ENCODE results near the gene ARMH3. TPM values are rescaled to one million over a fixed set of nuclear protein-coding genes. Genes with fewer than 3 reads are reported as not detected.

The ARMH3 gene
- total and polyA plus RNA-seq, 10 of the 15 experiments (the other 5 are each of a cell fraction or from before 2014, with no cell fraction given), result 13.0 to 33.0 (median 16.4) TPM

DNA sequence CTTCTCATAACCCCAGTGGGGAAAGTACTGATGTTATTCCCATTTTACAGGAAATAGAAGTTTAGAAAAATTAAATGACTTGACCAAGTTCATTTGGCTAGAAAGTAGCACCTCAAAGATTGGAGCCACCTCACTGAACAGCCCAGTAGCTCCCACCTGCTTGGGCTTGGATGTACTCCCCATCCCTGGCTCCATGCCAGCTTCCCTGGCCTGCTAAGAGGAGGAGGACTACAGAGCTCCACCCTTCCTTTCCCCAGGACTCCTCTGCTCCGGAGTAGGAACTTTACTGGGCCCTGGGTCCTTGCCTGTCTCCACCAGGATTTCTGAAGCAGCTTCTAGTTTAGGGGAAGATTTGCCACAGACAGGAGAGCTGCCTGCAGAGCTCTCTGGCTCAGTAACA, 12.2 kb upstream of the ARMH3 start:
- in situ Hi-C loops (cut with MboI) (no loop called here), intact Hi-C loops (cut with micrococcal nuclease; ENCODE audit: unreplicated experiment) (no loop called here)
- Histone ChIP-seq H3K27ac (ENCODE audit: control insufficient read depth, insufficient read depth) (no peak overlapping the region), H4K20me1 (ENCODE audit: control insufficient read depth, insufficient read depth) (no peaks in the 10 kb centered on the region), H3K4me1 (ENCODE audit: control insufficient read depth, insufficient read depth, low read length) (peaks cover 7% of the 10 kb centered on the region), H3K36me3 (ENCODE audit: control insufficient read depth in 2 of 2, insufficient read depth in 2 of 2, low read length in 1 of 2) (no peaks in the 10 kb centered on the region), H3K4me2 (ENCODE audit: control insufficient read depth, insufficient read depth) (no peak overlapping the region), H3K79me2 (ENCODE audit: control insufficient read depth, insufficient read depth, low read length) (peaks cover 20% of the 10 kb centered on the region), H3K9ac (ENCODE audit: control insufficient read depth, insufficient read depth, low read length) (no peak overlapping the region), H3K27me3 (replicated peaks in 1 of 2; ENCODE audit: control insufficient read depth in 2 of 2, insufficient read depth in 2 of 2, low read length in 1 of 2) (no peaks in the 10 kb centered on the region), H2AFZ (ENCODE audit: control insufficient read depth, low read depth, low read length) (no peak overlapping the region), H3K4me3 (no peak overlapping the region), H3K9me3 (replicated peaks; ENCODE audit: control insufficient read depth, insufficient read depth, low read length) (no peaks in the 10 kb centered on the region)
- ChIA-PET RAD21 (ENCODE audit: unreplicated experiment) (interaction anchor here (0.5 to 7.7 kb wide), 4 partner anchors 30 to 227 kb away, joined by 4 to 82 read pairs (median 12); no protein-coding TSS in a partner anchor), SMC1A (ENCODE audit: uncharacterized antibody, unreplicated experiment) (interaction anchor here (1.0 to 3.7 kb wide), 5 partner anchors 12 to 227 kb away, joined by 3 to 27 read pairs (median 4); partner anchors contain the start of gene ARMH3), CTCF (interaction anchor here (0.5 to 12.2 kb wide), 10 partner anchors 13 to 287 kb away, joined by 3 to 159 read pairs (median 9); partner anchors contain the start of gene ARMH3), POLR2A (interaction anchor here (0.5 kb wide), 1 partner anchor 94 kb away, joined by 7 read pairs; no protein-coding TSS in a partner anchor)
- FAIRE-seq (no peak), DNase-seq (ENCODE audit: low read depth, low spot score) (no peak), ATAC-seq (no peak)
- WGBS (ENCODE audit: insufficient coverage, insufficient replicate concordance, low lambda C conversion rate, missing lambda C conversion rate), result 100% methylated on average over 1 of the region's 1 CpG
- no TSS peak for BruUV-seq (replicated peaks)
- no peak for TF ChIP-seq RELA (IDR thresholded peaks at IDR 0.05; ENCODE audit: borderline replicate concordance, partially characterized antibody)
- no peak for TF ChIP-seq POLR2A (IDR thresholded peaks at IDR 0.05; ENCODE audit: low read depth, low read length)
- TF ChIP-seq SREBF1 (IDR thresholded peaks at IDR 0.05; ENCODE audit: low read length), result no peak
- no peak for TF ChIP-seq KAT2A (conservative IDR thresholded peaks at IDR 0.05; ENCODE audit: control insufficient read depth, low read depth, low read length)
- TF ChIP-seq BACH1 (IDR thresholded peaks at IDR 0.05; ENCODE audit: borderline replicate concordance), result no peak
- TF ChIP-seq, protein P1, sequence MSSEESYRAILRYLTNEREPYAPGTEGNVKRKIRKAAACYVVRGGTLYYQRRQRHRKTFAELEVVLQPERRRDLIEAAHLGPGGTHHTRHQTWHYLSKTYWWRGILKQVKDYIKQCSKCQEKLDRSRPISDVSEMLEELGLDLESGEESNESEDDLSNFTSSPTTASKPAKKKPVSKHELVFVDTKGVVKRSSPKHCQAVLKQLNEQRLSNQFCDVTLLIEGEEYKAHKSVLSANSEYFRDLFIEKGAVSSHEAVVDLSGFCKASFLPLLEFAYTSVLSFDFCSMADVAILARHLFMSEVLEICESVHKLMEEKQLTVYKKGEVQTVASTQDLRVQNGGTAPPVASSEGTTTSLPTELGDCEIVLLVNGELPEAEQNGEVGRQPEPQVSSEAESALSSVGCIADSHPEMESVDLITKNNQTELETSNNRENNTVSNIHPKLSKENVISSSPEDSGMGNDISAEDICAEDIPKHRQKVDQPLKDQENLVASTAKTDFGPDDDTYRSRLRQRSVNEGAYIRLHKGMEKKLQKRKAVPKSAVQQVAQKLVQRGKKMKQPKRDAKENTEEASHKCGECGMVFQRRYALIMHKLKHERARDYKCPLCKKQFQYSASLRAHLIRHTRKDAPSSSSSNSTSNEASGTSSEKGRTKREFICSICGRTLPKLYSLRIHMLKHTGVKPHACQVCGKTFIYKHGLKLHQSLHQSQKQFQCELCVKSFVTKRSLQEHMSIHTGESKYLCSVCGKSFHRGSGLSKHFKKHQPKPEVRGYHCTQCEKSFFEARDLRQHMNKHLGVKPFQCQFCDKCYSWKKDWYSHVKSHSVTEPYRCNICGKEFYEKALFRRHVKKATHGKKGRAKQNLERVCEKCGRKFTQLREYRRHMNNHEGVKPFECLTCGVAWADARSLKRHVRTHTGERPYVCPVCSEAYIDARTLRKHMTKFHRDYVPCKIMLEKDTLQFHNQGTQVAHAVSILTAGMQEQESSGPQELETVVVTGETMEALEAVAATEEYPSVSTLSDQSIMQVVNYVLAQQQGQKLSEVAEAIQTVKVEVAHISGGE (CRISPR knock-in tag; IDR thresholded peaks at IDR 0.05), result no peak
- no peak for TF ChIP-seq IRF4 (IDR thresholded peaks at IDR 0.05; ENCODE audit: low read depth, low read length)
- TF ChIP-seq, protein P2, sequence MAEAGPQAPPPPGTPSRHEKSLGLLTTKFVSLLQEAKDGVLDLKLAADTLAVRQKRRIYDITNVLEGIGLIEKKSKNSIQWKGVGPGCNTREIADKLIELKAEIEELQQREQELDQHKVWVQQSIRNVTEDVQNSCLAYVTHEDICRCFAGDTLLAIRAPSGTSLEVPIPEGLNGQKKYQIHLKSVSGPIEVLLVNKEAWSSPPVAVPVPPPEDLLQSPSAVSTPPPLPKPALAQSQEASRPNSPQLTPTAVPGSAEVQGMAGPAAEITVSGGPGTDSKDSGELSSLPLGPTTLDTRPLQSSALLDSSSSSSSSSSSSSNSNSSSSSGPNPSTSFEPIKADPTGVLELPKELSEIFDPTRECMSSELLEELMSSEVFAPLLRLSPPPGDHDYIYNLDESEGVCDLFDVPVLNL (IDR thresholded peaks at IDR 0.05; ENCODE audit: low read depth, low read length), result no peak
- no peak for TF ChIP-seq LARP7 (IDR thresholded peaks at IDR 0.05)
- no peak for TF ChIP-seq ZNF274 (IDR thresholded peaks at IDR 0.05; ENCODE audit: insufficient read depth, insufficient read length)
- TF ChIP-seq, protein P3, sequence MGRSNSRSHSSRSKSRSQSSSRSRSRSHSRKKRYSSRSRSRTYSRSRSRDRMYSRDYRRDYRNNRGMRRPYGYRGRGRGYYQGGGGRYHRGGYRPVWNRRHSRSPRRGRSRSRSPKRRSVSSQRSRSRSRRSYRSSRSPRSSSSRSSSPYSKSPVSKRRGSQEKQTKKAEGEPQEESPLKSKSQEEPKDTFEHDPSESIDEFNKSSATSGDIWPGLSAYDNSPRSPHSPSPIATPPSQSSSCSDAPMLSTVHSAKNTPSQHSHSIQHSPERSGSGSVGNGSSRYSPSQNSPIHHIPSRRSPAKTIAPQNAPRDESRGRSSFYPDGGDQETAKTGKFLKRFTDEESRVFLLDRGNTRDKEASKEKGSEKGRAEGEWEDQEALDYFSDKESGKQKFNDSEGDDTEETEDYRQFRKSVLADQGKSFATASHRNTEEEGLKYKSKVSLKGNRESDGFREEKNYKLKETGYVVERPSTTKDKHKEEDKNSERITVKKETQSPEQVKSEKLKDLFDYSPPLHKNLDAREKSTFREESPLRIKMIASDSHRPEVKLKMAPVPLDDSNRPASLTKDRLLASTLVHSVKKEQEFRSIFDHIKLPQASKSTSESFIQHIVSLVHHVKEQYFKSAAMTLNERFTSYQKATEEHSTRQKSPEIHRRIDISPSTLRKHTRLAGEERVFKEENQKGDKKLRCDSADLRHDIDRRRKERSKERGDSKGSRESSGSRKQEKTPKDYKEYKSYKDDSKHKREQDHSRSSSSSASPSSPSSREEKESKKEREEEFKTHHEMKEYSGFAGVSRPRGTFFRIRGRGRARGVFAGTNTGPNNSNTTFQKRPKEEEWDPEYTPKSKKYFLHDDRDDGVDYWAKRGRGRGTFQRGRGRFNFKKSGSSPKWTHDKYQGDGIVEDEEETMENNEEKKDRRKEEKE (IDR thresholded peaks at IDR 0.05), result no peak
- TF ChIP-seq, protein P4, sequence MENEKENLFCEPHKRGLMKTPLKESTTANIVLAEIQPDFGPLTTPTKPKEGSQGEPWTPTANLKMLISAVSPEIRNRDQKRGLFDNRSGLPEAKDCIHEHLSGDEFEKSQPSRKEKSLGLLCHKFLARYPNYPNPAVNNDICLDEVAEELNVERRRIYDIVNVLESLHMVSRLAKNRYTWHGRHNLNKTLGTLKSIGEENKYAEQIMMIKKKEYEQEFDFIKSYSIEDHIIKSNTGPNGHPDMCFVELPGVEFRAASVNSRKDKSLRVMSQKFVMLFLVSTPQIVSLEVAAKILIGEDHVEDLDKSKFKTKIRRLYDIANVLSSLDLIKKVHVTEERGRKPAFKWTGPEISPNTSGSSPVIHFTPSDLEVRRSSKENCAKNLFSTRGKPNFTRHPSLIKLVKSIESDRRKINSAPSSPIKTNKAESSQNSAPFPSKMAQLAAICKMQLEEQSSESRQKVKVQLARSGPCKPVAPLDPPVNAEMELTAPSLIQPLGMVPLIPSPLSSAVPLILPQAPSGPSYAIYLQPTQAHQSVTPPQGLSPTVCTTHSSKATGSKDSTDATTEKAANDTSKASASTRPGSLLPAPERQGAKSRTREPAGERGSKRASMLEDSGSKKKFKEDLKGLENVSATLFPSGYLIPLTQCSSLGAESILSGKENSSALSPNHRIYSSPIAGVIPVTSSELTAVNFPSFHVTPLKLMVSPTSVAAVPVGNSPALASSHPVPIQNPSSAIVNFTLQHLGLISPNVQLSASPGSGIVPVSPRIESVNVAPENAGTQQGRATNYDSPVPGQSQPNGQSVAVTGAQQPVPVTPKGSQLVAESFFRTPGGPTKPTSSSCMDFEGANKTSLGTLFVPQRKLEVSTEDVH (IDR thresholded peaks at IDR 0.05; ENCODE audit: low read depth, partially characterized antibody), result no peak
- TF ChIP-seq CREB1 (IDR thresholded peaks at IDR 0.05; ENCODE audit: low read depth), result no peak
